B cell (primary cell): ENCODE results near the gene TAS2R16.

Source experiments
- CTCF ChIP-seq: fragments of 200-600 bp; IDR thresholded peaks from one replicate; pipeline ENCODE4 v1.8.0; 2022; ENCODE audit warnings: antibody characterized with exemption, mild to moderate bottlenecking
- EZH2 ChIP-seq: IDR thresholded peaks from 2 replicates; pipeline ENCODE4 v1.6.1; 2012; ENCODE audit warnings: borderline replicate concordance, low read depth, mild to moderate bottlenecking, moderate library complexity, low read length; ENCODE audit not compliant: insufficient read depth, poor library complexity, severe bottlenecking

GRCh38 chr7:122974229-122974628, 21.3 kb downstream of the TAS2R16 start:
- TF ChIP-seq CTCF (no peak), EZH2 (no peak)
